HG02678 (cell line): Measurements from ENCODE around the gene OR2V2.
"Not testable (repeated sequence)": the region's sequence is repeated elsewhere in the genome, so short reads cannot be mapped to it uniquely, and the experiment has no call there.

ENCODE experiments used
- ATAC-seq: cut with Tn5 transposase; IDR thresholded peaks from one replicate; pipeline ENCODE4 v1.9.1; 2021; ENCODE audit warnings: mild to moderate bottlenecking, moderate library complexity; ENCODE audit not compliant: unreplicated experiment

The OR2V2 gene

DNA sequence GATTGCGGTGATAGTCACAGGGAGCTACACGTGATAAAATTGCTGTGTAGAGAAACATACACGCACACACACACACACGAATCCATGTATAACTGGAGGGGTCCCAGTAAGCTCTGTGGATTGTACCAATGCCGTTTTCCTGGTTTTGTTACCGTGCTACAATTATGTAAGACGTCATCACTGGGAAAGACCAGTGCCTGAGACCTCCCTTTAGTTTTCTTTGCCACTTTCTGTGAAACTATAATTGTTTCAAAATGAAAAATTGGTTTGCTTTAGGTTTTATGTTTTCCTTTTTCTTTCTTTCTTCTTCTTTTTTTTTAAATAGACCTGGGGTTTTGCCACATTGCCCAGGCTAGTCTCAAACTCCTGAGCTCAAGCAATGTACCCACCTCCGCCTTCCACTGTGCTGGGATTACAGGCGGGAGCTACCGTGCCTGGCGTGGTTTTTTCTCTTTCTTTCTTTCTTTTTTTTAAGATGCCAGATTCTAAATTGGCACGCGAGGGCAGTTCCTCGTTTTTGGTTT is 21.3 kb downstream of the OR2V2 start:
- no peak for ATAC-seq

DNA sequence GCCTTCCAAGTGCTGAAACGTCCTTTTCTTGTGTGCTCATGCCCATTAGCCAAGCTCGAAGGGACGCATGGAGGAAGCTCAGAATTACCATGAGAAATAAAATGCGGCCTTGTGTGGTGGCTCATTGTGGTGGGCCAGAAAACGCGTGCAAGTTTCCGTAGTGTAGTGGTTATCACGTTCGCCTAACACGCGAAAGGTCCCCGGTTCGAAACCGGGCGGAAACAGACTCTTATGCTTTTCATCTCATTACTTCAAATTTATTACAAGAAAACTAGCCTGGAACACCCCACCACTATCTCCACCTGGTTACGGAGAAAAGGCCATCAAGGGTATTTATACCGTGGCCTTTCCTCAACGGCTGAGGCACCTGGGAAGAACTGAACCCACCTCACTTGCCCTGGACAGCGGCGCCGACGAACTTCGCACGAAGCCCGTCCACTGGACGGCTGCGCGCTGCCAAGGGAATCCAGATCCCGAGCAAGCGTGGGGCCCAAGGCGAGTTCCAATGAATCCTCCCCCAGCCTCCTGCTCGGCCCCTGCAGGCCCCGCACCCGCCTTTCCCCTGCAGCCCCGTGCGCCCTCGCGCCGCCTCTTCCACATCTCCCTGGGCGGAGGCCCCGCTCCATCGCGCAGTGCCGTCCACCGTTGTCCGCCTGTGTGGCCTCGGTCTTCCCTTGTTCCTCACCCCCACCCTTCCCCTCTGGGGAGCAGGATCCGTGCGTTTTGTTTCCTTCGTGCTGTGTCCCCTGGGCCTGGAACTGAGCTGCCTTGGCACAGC is 22.3 kb downstream of the OR2V2 start:
- ATAC-seq: not testable (repeated sequence)

DNA sequence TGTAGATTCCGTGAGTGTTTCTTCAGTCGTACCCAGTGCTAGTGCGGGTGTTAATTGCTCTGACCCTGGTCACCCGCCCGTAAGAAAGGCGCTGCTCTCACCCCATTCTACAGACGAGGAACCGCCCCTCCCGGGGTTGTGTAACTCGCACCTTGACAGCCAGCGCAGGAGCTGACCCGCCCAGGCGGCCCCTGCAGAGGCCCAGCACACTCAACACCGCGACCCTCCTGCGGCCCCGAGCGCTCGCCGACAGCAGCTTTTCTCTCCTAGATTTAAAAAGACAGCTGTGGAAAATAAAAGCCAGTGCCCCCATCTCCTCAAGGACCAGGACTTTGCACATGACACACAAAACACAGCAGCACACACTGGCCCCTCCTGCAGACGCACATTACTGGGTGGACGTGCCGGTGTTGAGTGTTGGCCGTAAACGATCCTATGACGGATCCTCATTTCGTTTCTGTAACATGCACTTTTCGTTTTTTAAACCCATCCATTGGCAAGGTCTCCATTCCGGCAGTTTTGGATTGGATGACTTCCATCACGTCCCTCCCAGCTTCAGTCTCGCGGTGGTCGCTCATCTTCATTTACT is 22.9 kb downstream of the OR2V2 start:
- no peak for ATAC-seq

DNA sequence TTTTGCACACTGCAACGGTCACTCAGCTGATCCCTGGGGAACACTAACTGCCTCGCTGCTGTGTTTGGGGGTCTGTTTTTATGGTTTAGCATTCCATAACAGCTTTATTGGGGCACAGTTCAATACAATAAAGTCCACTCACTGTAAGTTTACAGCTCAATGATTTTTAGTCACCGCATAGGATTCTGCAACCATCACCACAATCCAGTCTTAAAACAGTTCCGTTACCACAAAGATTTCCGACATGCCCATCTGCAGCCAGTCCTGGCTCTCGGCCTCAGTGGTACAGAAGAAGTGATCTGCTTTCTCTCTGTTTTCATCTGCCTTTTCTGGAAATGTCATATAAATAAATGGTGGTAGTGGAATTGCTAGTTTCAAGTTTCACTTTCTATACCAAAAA is 23.6 kb downstream of the OR2V2 start:
- ATAC-seq: no peak

DNA sequence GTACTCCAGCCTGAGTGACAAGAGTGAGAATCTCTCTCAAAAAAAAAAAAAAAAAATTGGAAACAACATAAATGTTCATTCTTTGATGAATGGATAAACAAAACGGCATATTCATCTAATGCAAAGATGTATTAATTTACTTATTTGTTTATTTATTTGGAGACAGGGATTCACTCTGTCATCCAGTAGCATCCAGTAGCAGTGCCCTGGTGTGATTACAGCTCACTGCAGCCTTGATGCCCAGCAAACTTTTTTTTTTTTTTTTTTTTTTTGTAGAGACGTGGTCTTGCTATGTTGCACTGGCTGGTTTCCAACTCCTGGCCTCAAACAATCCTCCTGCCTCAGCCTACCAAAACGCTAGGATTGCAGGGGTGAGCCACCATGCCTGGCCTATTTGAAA is 24.4 kb downstream of the OR2V2 start:
- ATAC-seq: no peak

DNA sequence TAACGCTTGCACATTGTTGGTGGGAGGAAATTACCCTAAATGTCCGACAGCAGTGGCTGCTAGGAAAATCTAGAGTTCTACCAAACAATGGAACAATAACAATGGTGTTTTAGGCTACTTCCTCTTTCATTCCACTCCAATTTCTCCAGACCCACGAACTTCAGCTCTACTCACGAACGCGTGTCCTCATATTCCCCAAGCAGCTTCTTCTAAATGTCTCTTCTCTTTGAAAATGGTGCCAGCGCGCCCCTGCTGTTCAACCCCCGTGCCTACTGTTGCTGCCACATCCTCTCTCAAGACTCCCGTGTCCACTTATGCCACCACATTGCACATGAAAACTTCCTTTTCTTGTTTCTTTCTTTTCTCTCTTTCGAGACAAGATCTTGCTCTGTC is 25.6 kb downstream of the OR2V2 start:
- peak; percentile 41 for ATAC-seq

DNA sequence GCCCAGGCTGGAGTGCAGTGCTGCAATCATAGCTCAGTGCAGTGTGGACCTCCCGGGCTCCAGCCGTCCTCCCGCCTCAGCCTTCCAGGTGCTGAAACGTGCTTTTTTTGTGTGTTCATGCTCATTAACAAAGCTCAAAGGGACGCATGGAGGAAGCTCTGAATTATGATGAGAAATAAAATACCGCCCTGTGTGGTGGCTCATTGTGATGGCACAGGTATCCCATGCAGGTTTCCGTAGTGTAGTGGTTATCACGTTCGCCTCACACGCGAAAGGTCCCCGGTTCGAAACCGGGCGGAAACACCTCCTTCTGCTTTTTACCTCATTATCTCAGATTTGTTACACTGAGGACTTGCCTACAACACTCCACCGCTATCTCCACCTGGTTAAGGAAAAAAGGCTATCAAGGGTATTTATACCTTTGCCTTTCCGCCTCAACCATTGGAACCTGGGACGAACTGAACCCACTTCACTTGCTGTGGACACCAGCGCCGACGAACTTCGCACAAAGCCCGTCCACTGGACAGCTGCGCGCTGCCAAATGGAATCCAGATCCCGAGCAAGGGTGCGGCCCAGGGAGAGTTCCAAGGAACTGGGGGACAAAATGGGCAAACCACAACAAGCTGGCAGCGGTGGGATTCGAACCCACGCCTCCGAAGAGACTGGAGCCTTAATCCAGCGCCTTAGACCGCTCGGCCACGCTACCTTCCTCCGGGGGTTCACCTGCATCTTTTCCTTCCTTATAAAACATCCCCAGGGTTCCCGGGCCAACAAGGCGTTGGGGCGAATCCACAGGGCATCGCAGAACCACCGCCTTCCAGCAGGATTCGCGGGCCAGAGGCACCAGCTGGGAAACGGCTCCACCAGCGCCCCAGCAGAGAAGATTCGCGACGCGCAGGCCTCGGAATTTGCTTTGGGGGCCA is 26.3 kb downstream of the OR2V2 start:
- ATAC-seq: peak; percentile 58

DNA sequence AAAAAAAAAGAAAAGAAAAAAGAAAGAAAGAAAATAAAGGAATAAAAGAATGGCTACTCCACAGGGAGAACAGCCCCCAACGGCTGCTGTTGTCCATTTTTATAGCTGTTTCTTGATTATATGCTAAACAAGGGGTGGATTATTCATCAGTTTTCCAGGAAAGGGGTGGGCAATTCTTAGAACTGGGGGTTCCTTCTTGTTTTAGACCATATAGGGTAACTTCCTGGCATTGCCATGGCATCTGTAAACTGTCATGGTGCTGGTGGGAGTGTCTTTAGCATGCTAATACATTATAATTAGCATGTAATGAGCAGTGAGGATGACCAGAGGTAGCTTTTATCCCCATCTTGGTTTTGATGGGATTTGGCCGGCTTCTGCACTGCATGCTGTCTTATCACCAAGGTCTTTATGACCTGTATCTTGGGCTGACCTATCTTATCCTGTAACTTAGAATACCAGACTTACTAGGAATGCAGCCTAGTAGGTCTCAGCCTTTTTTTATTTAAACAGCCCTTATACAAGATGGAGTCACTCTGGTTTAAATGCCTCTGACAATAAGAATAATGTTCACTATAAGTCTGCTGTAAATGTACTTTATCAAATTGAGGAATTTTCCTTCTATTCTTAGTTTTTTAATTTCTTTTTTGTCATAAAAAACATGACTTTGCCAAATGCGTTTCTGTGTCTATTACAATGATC is 29.0 kb downstream of the OR2V2 start:
- ATAC-seq: no peak

DNA sequence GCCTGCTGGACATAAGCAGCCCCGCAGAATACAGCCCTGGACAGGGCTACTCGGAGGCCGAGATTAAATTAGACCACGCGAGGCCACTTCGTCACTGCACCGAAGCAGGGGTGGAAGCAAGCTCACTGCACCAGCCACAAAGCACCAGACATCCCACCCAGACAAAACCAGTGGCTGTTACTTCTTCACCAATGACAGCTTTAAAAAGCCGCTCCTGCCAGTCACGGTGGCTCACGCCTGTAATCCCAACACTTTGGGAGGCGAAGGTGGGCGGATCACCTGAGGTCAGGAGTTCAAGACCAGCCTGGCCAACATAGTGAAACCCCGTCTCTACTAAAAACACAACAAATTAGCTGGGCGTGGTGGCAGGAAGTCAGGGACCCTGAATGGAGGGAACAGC is 30.2 kb downstream of the OR2V2 start:
- ATAC-seq: not testable (repeated sequence)

DNA sequence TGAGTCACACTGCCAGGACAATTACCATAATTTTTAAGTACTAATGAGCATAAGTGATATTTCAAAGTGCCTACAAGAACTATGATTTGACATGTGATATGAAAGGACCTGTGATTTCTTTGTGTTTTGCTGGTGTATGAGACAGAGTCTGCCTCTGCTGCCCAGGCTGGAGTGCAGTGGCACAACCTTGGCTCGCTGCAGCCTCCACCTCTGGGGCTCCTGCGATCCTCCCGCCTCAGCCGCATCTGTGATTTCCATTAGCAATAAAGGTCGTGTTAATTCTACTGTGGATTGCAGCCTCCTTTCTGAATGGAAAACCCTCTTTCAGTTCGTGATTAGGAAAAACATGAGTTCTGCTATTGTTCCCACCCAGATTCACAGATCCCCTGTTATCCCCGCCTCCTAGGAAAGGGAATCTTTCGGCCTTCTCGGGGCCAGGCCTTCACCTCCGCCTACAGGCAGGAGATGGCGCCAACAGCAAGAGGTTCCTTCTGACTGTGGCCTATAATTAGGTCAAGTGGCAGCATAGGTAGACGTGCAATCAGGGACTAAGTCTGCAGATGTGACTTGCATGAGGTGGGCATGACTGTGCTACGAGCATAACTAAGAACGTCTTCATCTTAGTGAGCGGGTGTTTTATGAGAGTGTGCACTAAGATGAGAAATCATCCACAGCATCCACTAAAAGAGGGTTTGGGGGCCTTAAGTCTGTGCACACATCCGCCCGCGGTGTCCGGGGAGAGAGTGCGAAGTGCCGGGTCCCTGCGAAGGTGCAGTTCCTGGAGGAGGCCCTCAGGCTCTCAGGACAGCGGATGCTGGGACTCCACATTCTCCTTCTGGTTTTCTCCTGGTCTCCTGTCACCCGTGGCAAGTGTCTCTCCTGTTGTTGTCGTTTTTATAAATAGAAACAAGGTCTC is 34.5 kb downstream of the OR2V2 start:
- peak; percentile 65 for ATAC-seq

DNA sequence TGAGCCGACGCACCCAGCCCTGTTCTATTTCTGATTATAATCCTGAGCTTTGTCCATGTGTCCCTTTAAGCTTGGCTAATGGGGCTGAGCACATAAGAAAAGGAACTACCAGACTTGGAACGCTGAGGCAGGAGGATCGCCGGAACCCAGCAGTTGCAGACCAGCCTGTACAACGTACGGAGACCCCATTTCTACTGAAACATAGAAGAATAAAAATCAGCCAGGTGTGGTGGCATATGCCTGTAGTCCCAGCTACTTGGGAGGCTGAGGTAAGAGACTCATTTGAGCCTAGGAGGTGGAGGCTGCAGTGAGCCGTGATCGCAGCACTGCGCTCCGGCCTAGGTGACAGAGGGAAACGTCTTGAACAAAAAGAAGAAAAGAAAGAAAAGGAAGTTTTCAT is 35.3 kb downstream of the OR2V2 start:
- no peak for ATAC-seq

DNA sequence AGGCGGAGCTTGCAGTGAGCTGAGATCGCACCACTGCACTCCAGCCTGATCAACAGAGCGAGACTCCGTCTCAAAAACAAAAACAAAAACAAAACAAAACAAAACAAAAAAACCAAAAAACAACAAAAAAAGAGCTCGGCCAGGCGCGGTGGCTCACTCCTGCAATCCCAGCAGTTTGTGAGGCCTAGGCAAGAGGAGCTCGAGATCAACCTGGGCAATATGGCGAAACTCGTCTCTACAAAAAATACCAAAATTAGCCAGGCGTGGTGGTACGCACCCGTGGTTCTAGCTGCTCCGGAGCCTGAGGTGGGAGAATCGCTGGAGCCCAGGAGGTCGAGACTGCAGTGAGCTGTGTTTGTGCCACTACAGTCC is 37.4 kb downstream of the OR2V2 start:
- ATAC-seq: no peak

DNA sequence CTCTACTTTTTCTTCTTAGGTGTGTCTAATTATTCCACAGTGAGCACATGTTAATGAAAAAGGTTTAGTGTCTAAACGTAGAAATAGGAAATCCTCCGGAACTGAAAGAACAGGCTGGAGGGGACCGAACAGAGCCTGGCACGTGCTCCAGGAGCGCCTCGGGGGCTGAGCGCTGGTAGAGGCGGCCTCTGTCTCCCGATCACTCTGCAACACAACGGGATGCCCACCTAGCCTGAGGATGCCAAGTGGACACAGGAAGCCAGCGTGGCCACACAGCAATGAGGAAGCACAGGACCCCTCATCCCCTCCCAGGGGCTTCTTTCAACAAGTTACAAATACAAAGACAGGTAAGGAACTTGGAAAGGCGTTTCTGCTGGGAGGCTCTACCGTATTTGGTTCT is 38.2 kb downstream of the OR2V2 start:
- no peak for ATAC-seq

DNA sequence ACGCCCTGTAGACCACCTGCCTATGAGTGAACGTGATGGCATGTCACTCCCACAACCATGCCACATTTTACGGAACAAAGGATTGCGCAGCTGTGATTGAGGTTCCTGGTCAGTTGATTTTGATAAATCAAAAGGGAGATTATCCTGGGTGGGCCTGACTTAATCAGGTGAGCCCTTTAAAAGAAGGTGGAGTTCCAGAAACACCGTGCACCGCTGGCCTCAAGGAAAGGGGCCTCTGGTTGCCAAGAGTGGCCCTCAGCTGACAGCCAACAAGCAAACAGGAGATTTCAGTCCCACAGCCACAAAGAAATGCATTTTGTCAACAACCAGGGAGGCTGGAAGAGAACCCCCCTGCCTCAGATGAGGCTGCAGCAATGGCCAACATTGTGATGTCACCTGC is 38.6 kb downstream of the OR2V2 start:
- no peak for ATAC-seq

DNA sequence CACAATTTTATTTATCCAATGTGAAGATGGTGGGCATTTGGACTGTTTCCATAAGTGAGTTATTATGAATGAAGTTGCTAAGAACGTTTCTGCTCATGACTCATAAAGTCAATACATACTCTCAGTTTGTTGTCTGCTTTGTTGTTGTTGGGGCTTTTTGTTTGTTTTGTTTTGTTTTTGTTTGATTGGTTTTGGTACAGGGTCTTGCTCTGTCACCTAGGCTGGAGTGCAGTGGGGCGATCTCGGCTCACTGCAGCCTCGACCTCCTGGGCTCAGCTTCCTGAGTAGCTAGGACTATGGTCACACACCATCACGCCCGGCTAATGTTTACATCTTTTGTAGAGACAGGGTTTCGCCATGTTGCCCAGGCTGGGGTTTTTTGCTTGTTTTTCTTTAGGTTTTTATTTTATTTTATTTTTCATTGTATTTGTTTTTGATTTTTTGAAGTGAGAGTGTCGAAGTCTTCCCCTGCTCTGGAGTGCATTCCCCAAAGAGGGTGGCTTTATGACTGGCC is 39.7 kb downstream of the OR2V2 start:
- no peak for ATAC-seq

DNA sequence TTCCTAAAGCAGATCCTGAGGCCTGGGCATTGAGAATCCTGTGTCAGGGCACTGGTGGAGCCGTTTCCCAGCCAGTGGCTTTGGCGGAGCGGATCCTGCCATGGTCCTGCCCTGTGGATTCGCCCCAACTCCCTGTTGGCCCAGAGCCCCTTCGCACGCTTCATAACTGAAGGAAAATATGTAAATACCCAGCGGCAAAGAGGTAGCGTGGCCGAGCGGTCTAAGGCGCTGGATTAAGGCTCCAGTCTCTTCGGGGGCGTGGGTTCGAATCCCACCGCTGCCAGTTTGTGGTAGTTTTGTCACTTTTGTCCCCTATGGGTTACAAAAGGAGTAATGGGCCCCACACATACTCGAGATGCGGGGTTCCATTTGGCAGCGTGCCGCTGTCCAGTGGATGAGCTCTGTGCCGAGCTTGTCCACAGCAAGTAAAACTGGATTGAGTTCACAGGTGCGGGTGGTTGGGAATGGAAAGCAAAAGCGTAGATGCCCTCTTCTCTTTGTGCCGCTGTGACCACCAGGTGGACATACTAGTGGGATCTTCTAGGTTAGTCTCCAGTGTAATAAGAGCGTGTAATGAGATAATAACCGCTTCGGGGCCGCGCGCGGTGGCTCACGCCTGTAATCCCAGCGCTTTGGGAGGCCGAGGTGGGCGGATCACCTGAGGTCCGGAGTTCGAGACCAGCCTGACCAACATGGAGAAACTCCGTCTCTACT is 40.3 kb downstream of the OR2V2 start:
- no peak for ATAC-seq

DNA sequence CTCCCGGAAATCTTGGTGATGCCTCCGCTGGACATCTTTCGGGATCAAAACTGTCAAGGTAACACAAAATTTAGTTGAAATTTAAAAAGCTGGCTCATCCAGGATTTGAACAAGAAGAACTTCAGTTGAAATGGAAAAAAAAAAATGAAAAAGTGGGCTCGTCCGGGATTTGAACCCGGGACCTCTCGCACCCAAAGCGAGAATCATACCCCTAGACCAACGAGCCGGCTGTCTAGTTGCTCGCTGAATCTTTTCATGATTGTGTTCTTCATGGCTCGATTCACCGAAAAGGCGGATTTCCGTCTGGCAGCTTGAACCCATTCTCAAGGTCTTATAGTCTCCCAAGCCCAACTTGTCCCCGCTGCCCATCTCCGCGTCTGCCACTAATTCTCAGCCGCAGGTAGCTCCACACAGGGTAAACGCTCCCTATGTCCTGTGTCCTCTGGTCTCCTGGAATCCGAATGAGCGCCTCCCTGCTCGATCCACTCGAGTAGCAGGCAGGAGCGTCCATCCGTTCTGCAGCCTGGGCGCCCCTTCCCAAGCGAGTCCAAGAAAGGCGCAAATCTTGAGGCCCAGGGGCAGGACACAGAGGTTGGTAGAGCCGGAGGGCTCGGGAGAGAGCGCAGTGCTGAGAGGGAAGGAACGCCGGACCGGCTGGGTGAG is 41.4 kb downstream of the OR2V2 start:
- ATAC-seq: no peak

DNA sequence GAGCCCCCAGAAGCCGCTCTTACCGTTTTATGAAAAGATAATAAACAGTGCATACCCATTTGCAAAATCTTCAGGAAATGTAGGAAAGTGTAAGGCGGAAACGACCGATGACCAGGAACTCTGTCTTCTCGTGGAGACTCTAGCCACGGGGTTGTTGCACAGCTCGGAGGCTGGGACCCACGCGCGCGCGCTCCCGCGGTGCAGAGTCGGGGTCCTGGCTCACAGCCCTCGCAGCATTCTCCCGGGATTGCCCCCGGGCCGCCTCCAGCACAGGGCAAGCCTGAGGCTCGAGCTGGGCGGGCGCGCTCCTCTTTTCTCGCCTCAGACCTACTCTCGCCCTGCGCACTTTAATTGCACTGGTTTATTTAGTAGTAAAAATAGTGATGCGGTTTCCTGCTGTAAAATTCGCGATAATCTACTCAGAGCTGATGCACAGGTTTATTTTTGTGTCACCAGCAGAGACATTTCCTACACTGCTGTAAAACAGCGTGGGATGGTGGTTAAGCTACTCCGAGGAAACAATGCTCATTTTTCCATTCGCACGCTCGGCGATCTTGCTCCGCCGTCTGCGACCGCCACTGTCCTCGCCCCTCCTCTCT is 42.1 kb downstream of the OR2V2 start:
- ATAC-seq: no peak
